Keratinocyte (primary cell): ENCODE data around the gene WDR35. TPM values are rescaled to one million over a fixed set of nuclear protein-coding genes. Genes with fewer than 3 reads are reported as not detected.

Source experiments
- DNase-seq: peaks from one replicate; pipeline ENCODE4 v3.0.0-alpha.2; 2011; ENCODE audit warnings: low read depth, missing footprints, low spot score
- FAIRE-seq: peaks from 2 replicates; lab custom pipeline; 2011; peaks lifted over from hg19 to GRCh38; lab: Jason Lieb, UNC
- H2AFZ ChIP-seq: 2 replicates; pipeline ENCODE4 v1.6.0; 2012; ENCODE audit warnings: low read length, control low read depth, inconsistent platforms; ENCODE audit not compliant: control insufficient read depth
- H3K27ac ChIP-seq: 2 replicates; pipeline ENCODE4 v1.5.1; 2011; ENCODE audit warnings: low read length; ENCODE audit not compliant: control insufficient read depth, insufficient read depth
- H3K27me3 ChIP-seq: 3 replicates; pipeline ENCODE4 v1.6.0; 2011; ENCODE audit warnings: low read length; ENCODE audit not compliant: control insufficient read depth, insufficient read depth; ENCODE audit errors: extremely low read depth
- H3K36me3 ChIP-seq, 2 experiments: 2 replicates in 1 of 2; 3 replicates in 1 of 2; pipeline ENCODE4 v1.5.1; 2011; ENCODE audit warnings: low read length in 2 of 2, mild to moderate bottlenecking in 1 of 2; ENCODE audit not compliant: control insufficient read depth in 2 of 2, insufficient read depth in 2 of 2; ENCODE audit errors: extremely low read depth in 1 of 2
- H3K4me1 ChIP-seq: 3 replicates; pipeline ENCODE4 v1.5.1; 2011; ENCODE audit warnings: low read length; ENCODE audit not compliant: control insufficient read depth, insufficient read depth; ENCODE audit errors: extremely low read depth
- H3K4me2 ChIP-seq: 3 replicates; pipeline ENCODE4 v1.6.0; 2011; ENCODE audit warnings: low read depth, low read length; ENCODE audit not compliant: control insufficient read depth, insufficient read depth; ENCODE audit errors: extremely low read depth
- H3K4me3 ChIP-seq, 3 experiments: fragments of 200-600 bp in 1 of 3; sonication (generic) in 1 of 3; 2 replicates in 2 of 3; 3 replicates in 1 of 3; pipeline ENCODE4 v1.5.1; 2011 to 2016; ENCODE audit warnings: low read length in 3 of 3, mild to moderate bottlenecking in 3 of 3, control low read depth in 2 of 3, inconsistent platforms in 1 of 3, low read depth in 1 of 3, mixed read lengths in 1 of 3, mixed run types in 1 of 3, moderate library complexity in 1 of 3; ENCODE audit not compliant: control insufficient read depth in 2 of 3, insufficient read depth in 2 of 3; ENCODE audit errors: extremely low read depth in 1 of 3
- H3K79me2 ChIP-seq: 2 replicates; pipeline ENCODE4 v1.6.0; 2012; ENCODE audit warnings: low read length; ENCODE audit not compliant: control insufficient read depth, insufficient read depth
- H3K9ac ChIP-seq: 3 replicates; pipeline ENCODE4 v1.6.0; 2011; ENCODE audit warnings: low read length; ENCODE audit not compliant: control insufficient read depth, insufficient read depth; ENCODE audit errors: extremely low read depth
- H3K9me1 ChIP-seq: 3 replicates; pipeline ENCODE4 v1.6.0; 2011; ENCODE audit warnings: low read length; ENCODE audit not compliant: control insufficient read depth, insufficient read depth; ENCODE audit errors: extremely low read depth
- H3K9me3 ChIP-seq: 2 replicates; pipeline ENCODE4 v1.5.1; 2012; ENCODE audit warnings: low read depth, low read length; ENCODE audit not compliant: control insufficient read depth
- H4K20me1 ChIP-seq: 3 replicates; pipeline ENCODE4 v1.6.0; 2011; ENCODE audit warnings: low read length; ENCODE audit not compliant: control insufficient read depth, insufficient read depth; ENCODE audit errors: extremely low read depth
- EZH2 ChIP-seq: IDR thresholded peaks from one replicate; pipeline ENCODE4 v1.6.1; 2012; ENCODE audit warnings: inconsistent platforms, mild to moderate bottlenecking, low read length, moderate library complexity
- dilution Hi-C: fragments of 300-500 bp; cut with MboI; formaldehyde crosslinking; loops from one replicate; pipeline ENCODE4 v1.7.0; 2020; ENCODE audit warnings: low sequenced_read_pairs; ENCODE audit not compliant: extremely low pct_ligation_motif_present
- polyA plus RNA-seq, 5 experiments: library from polyadenylated mRNA; depleted of rRNA in 3 of 5; stranded (reverse) in 3 of 5; stranded (forward) in 1 of 5; unstranded in 1 of 5; fragments of >200 nt; gene quantifications; 1 replicate in 1 of 5; 2 replicates in 3 of 5; 3 replicates in 1 of 5; pipeline versions ENCODE4 v1.2.1 to v1.2.3, GENCODE V29; 2011 to 2012; ENCODE audit warnings: missing spikeins in 2 of 5, low read depth in 1 of 5, low replicate concordance in 1 of 5
- TF ChIP-seq, protein P1 (sequence below), 3 experiments: IDR thresholded peaks in 1 of 3; conservative IDR thresholded peaks in 1 of 3; optimal IDR thresholded peaks in 1 of 3; 2 replicates in 2 of 3; 3 replicates in 1 of 3; pipeline versions ENCODE3 to v1.5.1; 2011; ENCODE audit warnings: low read length in 3 of 3, mild to moderate bottlenecking in 3 of 3, moderate library complexity in 2 of 3, control low read depth in 1 of 3, inconsistent platforms in 1 of 3; ENCODE audit not compliant: insufficient read depth in 2 of 3; ENCODE audit errors: extremely low read depth in 1 of 3

WDR35 gene
- polyA plus RNA-seq, 1 donor (not counting 4 experiments of a cell fraction or from before 2014, with no cell fraction given), result 8.8 TPM

DNA sequence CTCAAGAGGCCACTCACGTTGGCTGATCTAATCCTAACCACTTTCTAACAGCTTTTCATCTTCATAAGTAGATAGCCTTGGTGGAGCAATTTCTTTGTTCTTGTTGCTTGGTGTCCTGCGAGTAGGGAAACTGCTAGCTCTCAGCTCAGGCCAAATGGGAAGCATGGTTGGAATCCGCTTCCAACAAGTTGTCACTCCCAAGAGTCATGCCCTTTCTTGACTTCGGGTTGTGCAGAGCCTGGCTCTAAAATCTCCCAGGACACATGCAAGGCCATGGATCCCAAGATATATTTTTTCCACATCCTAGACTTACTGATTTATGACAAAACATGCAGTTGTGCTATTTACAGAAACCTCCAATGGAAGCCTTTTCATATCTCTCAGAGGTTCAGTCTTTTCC, 29.8 kb upstream of the WDR35 start:
- no peak for TF ChIP-seq EZH2
- TF ChIP-seq, protein P1, sequence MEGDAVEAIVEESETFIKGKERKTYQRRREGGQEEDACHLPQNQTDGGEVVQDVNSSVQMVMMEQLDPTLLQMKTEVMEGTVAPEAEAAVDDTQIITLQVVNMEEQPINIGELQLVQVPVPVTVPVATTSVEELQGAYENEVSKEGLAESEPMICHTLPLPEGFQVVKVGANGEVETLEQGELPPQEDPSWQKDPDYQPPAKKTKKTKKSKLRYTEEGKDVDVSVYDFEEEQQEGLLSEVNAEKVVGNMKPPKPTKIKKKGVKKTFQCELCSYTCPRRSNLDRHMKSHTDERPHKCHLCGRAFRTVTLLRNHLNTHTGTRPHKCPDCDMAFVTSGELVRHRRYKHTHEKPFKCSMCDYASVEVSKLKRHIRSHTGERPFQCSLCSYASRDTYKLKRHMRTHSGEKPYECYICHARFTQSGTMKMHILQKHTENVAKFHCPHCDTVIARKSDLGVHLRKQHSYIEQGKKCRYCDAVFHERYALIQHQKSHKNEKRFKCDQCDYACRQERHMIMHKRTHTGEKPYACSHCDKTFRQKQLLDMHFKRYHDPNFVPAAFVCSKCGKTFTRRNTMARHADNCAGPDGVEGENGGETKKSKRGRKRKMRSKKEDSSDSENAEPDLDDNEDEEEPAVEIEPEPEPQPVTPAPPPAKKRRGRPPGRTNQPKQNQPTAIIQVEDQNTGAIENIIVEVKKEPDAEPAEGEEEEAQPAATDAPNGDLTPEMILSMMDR (optimal IDR thresholded peaks at IDR 0.05 in 1 of 3, IDR thresholded peaks at IDR 0.05 in 1 of 3, conservative IDR thresholded peaks at IDR 0.05 in 1 of 3; ENCODE audit: extremely low read depth in 1 of 3, insufficient read depth in 2 of 3, low read length in 3 of 3), result no peak
- Histone ChIP-seq H3K27me3 (no peaks in the 10 kb centered on the region), H3K9me3 (no peaks in the 10 kb centered on the region), H3K9me1 (no peaks in the 10 kb centered on the region), H3K79me2 (no peaks in the 10 kb centered on the region), H3K36me3 (no peaks in the 10 kb centered on the region), H3K9ac (no peak overlapping the region), H3K27ac (no peak overlapping the region), H4K20me1 (no peaks in the 10 kb centered on the region), H3K4me2 (no peak overlapping the region), H3K4me1 (peaks cover 6% of the 10 kb centered on the region), H2AFZ (no peak overlapping the region), H3K4me3 (no peak overlapping the region)
- no peak for DNase-seq
- dilution Hi-C loops, result no loop called here
- no peak for FAIRE-seq

DNA sequence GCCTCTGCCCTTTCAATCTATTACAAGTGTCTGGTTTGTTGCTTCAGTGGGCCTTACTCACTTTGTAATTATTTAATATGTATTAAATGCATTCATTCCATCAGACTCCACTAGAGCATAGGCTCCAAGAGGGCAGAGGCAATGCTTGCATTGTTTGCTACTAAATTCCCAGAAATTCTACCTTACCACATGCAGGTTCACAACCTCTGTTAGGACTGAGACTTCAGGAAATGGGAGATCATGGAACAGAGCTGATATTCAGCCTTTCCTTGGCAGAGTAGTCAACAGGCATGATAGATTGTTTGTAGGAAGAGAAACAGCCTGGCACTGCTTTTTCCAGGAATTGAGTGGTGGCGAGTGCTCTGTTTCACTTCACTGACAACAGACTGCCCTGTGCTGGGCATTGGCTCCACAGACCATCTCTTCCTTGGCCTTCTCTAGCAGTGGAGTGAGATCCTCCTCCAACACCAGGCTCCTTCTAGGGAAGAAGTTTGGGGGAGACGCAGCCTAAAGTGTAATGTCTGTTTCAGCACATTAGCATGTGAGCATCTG, 28.8 kb upstream of the WDR35 start:
- Histone ChIP-seq H3K4me3 (no peak overlapping the region), H3K9me3 (no peaks in the 10 kb centered on the region), H3K27ac (no peak overlapping the region), H3K9ac (no peak overlapping the region), H3K79me2 (no peaks in the 10 kb centered on the region), H4K20me1 (no peaks in the 10 kb centered on the region), H3K9me1 (no peaks in the 10 kb centered on the region), H2AFZ (no peak overlapping the region), H3K4me1 (peaks cover 6% of the 10 kb centered on the region), H3K27me3 (no peaks in the 10 kb centered on the region), H3K36me3 (no peaks in the 10 kb centered on the region), H3K4me2 (no peak overlapping the region)
- FAIRE-seq, result no peak
- no peak for DNase-seq
- dilution Hi-C loops, result no loop called here
- TF ChIP-seq, protein P1 (optimal IDR thresholded peaks at IDR 0.05 in 1 of 3, IDR thresholded peaks at IDR 0.05 in 1 of 3, conservative IDR thresholded peaks at IDR 0.05 in 1 of 3; ENCODE audit: extremely low read depth in 1 of 3, insufficient read depth in 2 of 3, low read length in 3 of 3), result no peak
- no peak for TF ChIP-seq EZH2
